Small intestine (tissue), 7 donors: ENCODE results near the gene CALML5. TPM values are rescaled to one million over a fixed set of nuclear protein-coding genes. Genes with fewer than 3 reads are reported as not detected.

Experiments
- DNase-seq, 2 donors: peaks; one replicate each; pipeline versions ENCODE4 v3.0.0 to v3.0.0-alpha.2; 2013
- FAIRE-seq: peaks from 2 replicates; lab custom pipeline; 2012; peaks lifted over from hg19 to GRCh38; lab: Jason Lieb, UNC
- H3K27ac ChIP-seq, 3 donors: one replicate each; pipeline ENCODE4 v1.5.1; 2013; ENCODE audit warnings: low read length in 2 of 3, mild to moderate bottlenecking in 2 of 3, control low read depth in 1 of 3, inconsistent platforms in 1 of 3, low read depth in 1 of 3, moderate library complexity in 1 of 3
- H3K27me3 ChIP-seq, 3 donors: one replicate each; pipeline ENCODE4 v1.6.1; 2013; ENCODE audit warnings: low read length in 3 of 3, inconsistent platforms in 1 of 3; ENCODE audit not compliant: control insufficient read depth in 3 of 3, insufficient read depth in 3 of 3
- H3K36me3 ChIP-seq, 3 donors: one replicate each; pipeline ENCODE4 v1.6.1; 2013; ENCODE audit warnings: low read length in 3 of 3, inconsistent platforms in 1 of 3, low read depth in 1 of 3, mild to moderate bottlenecking in 1 of 3, moderate library complexity in 1 of 3; ENCODE audit not compliant: control insufficient read depth in 3 of 3, insufficient read depth in 2 of 3
- H3K4me1 ChIP-seq, 3 donors: one replicate each; pipeline ENCODE4 v1.6.1; 2013; ENCODE audit warnings: low read length in 2 of 3, inconsistent platforms in 1 of 3, low read depth in 1 of 3, mild to moderate bottlenecking in 1 of 3, moderate library complexity in 1 of 3; ENCODE audit not compliant: control insufficient read depth in 3 of 3, insufficient read depth in 2 of 3
- H3K4me3 ChIP-seq, 3 donors: one replicate each; pipeline ENCODE4 v1.5.1; 2013; ENCODE audit warnings: low read length in 3 of 3, control low read depth in 1 of 3, inconsistent platforms in 1 of 3, low read depth in 1 of 3, mild to moderate bottlenecking in 1 of 3, moderate library complexity in 1 of 3
- H3K9me3 ChIP-seq, 2 donors: one replicate each; pipeline ENCODE4 v1.6.1; 2013; ENCODE audit warnings: low read depth in 1 of 2, low read length in 1 of 2; ENCODE audit not compliant: control insufficient read depth in 2 of 2, insufficient read depth in 1 of 2
- WGBS, 3 donors: extraction: QIAGEN DNeasy Blood & Tissue Kit; methylation state at CpG; one replicate each; pipeline ENCODE4 v1.1.7; 2013; 5-methylcytosine and 5-hydroxymethylcytosine counted together
- polyA plus RNA-seq, 4 donors: library from polyadenylated mRNA; stranded (reverse) in 3 of 4; unstranded in 1 of 4; fragments of 200-250 nt in 3 of 4; fragments of 120-200 nt in 1 of 4; gene quantifications; one replicate each; pipeline versions ENCODE4 v1.2.1 to v1.2.3, GENCODE V29; 2013
- donor health status: healthy with polysubstance abuse.
- donor health status: control.
- donor health status: control.
- donor health status: Bipolar disorder and iron deficiency.
- donor health status: healthy.

The CALML5 gene
- polyA plus RNA-seq, 4 donors, result not detected

- no peak overlapping the region for H3K4me3 ChIP-seq
- no peaks in the 10 kb centered on the region for H3K36me3 ChIP-seq
- WGBS, 3 donors, result 93 to 96% (median 93%) methylated on average over 16 of the region's 16 CpGs
- FAIRE-seq, result no peak
- H3K9me3 ChIP-seq, result no peaks in the 10 kb centered on the region
- H3K27me3 ChIP-seq, result no peaks in the 10 kb centered on the region
- no peak for DNase-seq
- H3K27ac ChIP-seq, result no peak overlapping the region
- H3K4me1 ChIP-seq, result no peaks in the 10 kb centered on the region
These were observed 31.6 kb upstream of the CALML5 start for GRCh38 chr10:5530846-5531557.

GRCh38 chr10:5530412-5530806, 31.0 kb upstream of the CALML5 start:
- Histone ChIP-seq H3K36me3 (no peaks in the 10 kb centered on the region), H3K4me3 (no peak overlapping the region), H3K27me3 (no peaks in the 10 kb centered on the region), H3K9me3 (no peaks in the 10 kb centered on the region), H3K4me1 (no peaks in the 10 kb centered on the region), H3K27ac (no peak overlapping the region)
- 94 to 96% (median 96%) methylated on average over 5 of the region's 5 CpGs for WGBS, 3 donors
- FAIRE-seq (no peak), DNase-seq (no peak)

DNA sequence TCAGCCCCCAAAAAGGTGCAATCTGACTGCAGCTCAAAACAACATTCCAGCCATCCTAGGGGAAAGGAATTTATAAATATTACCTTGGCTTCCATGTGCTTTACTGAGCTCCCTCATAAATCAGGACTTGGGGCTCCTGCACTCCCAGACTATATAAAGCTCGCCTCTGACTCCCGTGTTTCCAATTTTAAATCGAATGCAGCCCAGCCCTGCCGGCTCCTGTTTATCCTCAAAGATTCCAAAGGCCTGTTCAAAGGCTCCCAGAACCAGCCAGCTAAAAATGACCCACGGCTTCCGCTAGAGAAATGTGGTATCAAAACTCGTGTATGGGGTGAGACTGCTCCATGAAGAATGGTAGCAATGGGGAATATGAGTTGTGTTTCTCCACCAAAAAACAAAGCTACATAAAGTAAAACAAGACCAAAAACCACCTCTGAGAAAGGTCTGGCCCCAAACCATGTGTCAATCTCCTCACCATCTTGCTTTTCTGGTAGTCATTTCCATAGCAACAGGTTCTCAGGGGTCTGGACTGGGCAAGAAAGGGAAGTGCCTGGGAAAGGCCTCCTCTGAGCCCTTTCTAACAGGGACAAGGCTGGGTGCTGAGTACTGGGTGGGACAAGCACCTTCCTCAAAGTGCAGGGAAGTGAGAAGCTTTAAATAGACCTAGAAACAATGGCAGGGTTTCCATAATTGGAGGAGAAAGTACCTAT, 30.5 kb upstream of the CALML5 start:
- no peaks in the 10 kb centered on the region for H3K36me3 ChIP-seq
- 78 to 91% (median 84%) methylated on average over 7 of the region's 7 CpGs for WGBS, 3 donors
- H3K4me1 ChIP-seq, result peaks cover 0 to under 1% (median 0%) of the 10 kb centered on the region in 3 donors
- H3K9me3 ChIP-seq, result no peaks in the 10 kb centered on the region
- FAIRE-seq, result no peak
- H3K4me3 ChIP-seq, result no peak overlapping the region
- H3K27ac ChIP-seq, result no peak overlapping the region
- DNase-seq, result no peak
- no peaks in the 10 kb centered on the region for H3K27me3 ChIP-seq

DNA sequence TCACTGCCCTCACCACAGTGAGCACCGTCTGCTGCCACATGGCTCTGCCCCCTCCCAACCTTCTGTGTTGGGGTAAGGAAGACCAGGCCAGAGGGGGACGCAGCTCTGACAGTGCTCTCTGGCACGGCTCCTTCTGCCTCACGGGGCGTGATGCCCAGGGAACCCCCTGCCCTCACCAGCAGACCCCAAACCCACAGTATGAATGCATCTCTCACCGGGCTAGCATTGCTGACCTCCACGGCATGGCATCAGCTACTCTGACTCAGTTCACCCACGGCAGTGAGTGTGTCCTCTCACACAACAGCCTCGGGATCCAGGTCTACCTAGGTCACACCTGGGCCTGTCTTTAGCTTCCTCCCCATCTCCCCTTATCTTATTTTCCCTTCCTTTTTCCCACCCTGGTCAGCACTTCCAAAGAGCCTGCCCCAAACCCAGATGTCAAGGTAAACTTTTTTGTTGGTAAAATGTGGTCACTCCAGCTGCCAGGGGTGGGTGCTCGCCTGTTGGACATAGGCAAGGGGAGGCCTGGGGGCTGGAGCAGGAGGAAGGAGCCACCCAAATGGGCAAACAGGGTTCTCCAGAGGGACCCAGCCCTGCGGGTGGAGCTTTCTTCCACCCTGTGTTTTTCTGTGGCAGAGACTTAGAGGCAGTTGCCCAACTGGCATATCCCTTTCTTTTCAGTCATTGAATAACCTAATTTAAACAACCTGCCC, 29.8 kb upstream of the CALML5 start:
- DNase-seq (no peak), FAIRE-seq (no peak)
- 83 to 90% (median 87%) methylated on average over 11 of the region's 11 CpGs for WGBS, 3 donors
- Histone ChIP-seq H3K27me3 (no peaks in the 10 kb centered on the region), H3K9me3 (no peaks in the 10 kb centered on the region), H3K4me1 (peaks cover 0 to 8% (median 0%) of the 10 kb centered on the region in 3 donors), H3K27ac (no peak overlapping the region), H3K4me3 (no peak overlapping the region), H3K36me3 (no peaks in the 10 kb centered on the region)

- WGBS, 3 donors, result 50 to 70% (median 60%) methylated on average over 10 of the region's 10 CpGs
- no peak overlapping the region for H3K27ac ChIP-seq
These were observed 28.2 kb upstream of the CALML5 start for GRCh38 chr10:5527332-5528200.

DNA sequence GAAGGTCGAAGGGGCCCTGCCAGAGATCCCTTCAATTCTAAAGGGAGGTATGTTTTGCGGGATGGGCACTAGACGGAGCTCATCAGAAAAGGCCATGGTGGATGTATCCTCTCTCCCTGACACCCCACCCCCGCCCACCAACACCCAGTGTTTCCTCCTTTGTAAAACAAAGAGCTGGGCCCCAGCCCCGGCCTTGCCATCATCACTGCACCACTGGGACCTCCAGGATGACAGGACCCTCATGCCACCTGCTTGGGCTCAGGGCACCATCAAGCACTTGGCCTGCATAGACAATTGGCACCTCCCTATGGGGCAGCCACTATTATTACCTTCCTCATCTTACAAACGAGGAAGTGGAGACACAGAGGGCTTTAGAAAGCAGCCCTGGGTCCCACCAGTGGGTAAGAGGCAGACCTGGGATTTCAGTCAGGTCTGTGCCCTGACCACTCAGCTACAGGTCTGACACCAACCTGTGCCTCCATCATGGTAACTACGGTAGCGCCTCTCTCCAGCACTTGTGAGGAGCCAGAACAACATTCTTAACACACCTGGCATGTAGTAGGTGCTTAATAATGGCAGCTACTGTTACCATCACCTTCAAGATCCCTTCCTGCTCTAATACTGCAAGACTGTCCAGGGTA, 27.4 kb upstream of the CALML5 start:
- no peaks in the 10 kb centered on the region for H3K27me3 ChIP-seq
- H3K27ac ChIP-seq, result no peak overlapping the region
- H3K9me3 ChIP-seq, result no peaks in the 10 kb centered on the region
- no peak for FAIRE-seq
- no peak for DNase-seq
- no peaks in the 10 kb centered on the region for H3K36me3 ChIP-seq
- WGBS, 3 donors, result 76 to 89% (median 84%) methylated on average over 8 of the region's 8 CpGs
- H3K4me1 ChIP-seq, result peaks cover 0 to 10% (median 0%) of the 10 kb centered on the region in 3 donors
- no peak overlapping the region for H3K4me3 ChIP-seq

More at GRCh38 chr10:5527332-5528200, 28.2 kb upstream of the CALML5 start:
- no peak overlapping the region for H3K4me3 ChIP-seq
- H3K9me3 ChIP-seq, result no peaks in the 10 kb centered on the region
- no peak for DNase-seq
- H3K27me3 ChIP-seq, result no peaks in the 10 kb centered on the region
- H3K36me3 ChIP-seq, result no peaks in the 10 kb centered on the region
- H3K4me1 ChIP-seq, result peaks cover 0 to 10% (median 0%) of the 10 kb centered on the region in 3 donors
- FAIRE-seq, result no peak

- no peaks in the 10 kb centered on the region for H3K27me3 ChIP-seq
- no peak for FAIRE-seq
- WGBS, 3 donors, result 89 to 90% (median 89%) methylated on average over 32 to 34 of the region's 34 CpGs
These were observed 26.4 kb upstream of the CALML5 start for GRCh38 chr10:5525561-5526341.

More at GRCh38 chr10:5525561-5526341, 26.4 kb upstream of the CALML5 start:
- no peaks in the 10 kb centered on the region for H3K36me3 ChIP-seq
- H3K9me3 ChIP-seq, result no peaks in the 10 kb centered on the region
- H3K27ac ChIP-seq, result no peak overlapping the region
- peaks cover 0 to 10% (median 0%) of the 10 kb centered on the region in 3 donors for H3K4me1 ChIP-seq
- H3K4me3 ChIP-seq, result no peak overlapping the region
- no peak for DNase-seq
